B cell (primary cell): ENCODE results near the gene SLU7. TPM values are rescaled to one million over a fixed set of nuclear protein-coding genes. Genes with fewer than 3 reads are reported as not detected.

Experiments used
- ATAC-seq: fragments of 200-7000 bp; cut with Tn5 transposase; one replicate; pipeline ENCODE4 v1.10.0; 2021; ENCODE audit warnings: low read depth, mild to moderate bottlenecking, moderate number of reproducible peaks, moderate library complexity
- CTCF ChIA-PET: fragments of 350-600 bp; sonication (Branson Sonifier 250); formaldehyde crosslinking; loops from one replicate; lab custom pipeline; 2021; ENCODE audit warnings: antibody characterized with exemption, inconsistent platforms; lab: Charles Lee
- POLR2A ChIA-PET: fragments of 350-600 bp; sonication (Branson Sonifier 250); formaldehyde crosslinking; loops from one replicate; lab custom pipeline; 2021; ENCODE audit warnings: antibody characterized with exemption; lab: Charles Lee
- DNase-seq: peaks from one replicate; pipeline ENCODE4 v3.0.0; 2013
- H2AFZ ChIP-seq: 2 replicates; pipeline ENCODE4 v1.6.1; 2012; ENCODE audit warnings: mild to moderate bottlenecking, low read depth, low read length; ENCODE audit not compliant: insufficient read depth, poor library complexity, severe bottlenecking
- H3K27ac ChIP-seq, 2 donors: 1 replicate in 1 of 2; 2 replicates in 1 of 2; pipeline ENCODE4 v1.5.1; 2012 to 2013; ENCODE audit warnings: low read length in 2 of 2, mild to moderate bottlenecking in 2 of 2, moderate library complexity in 1 of 2
- H3K27me3 ChIP-seq, 4 experiments: fragments of 200-600 bp in 1 of 4; sonication (generic) in 1 of 4; replicated peaks in 1 of 4; 1 replicate in 2 of 4; 2 replicates in 2 of 4; pipeline versions ENCODE4 v1.6.1 to v1.7.0; 2013 to 2016; ENCODE audit warnings: low read length in 3 of 4, mild to moderate bottlenecking in 2 of 4, mixed read lengths in 1 of 4, moderate library complexity in 1 of 4; ENCODE audit not compliant: insufficient read depth in 4 of 4, control insufficient read depth in 3 of 4; ENCODE audit errors: control extremely low read depth in 1 of 4
- H3K36me3 ChIP-seq, 2 experiments: replicated peaks in 1 of 2; 1 replicate in 1 of 2; 2 replicates in 1 of 2; pipeline versions ENCODE4 v1.6.1 to v1.7.1; 2013; ENCODE audit warnings: low read length in 1 of 2; ENCODE audit not compliant: insufficient read depth in 2 of 2, control insufficient read depth in 1 of 2; ENCODE audit errors: control extremely low read depth in 1 of 2, extremely low read depth in 1 of 2
- H3K4me1 ChIP-seq, 2 donors: fragments of 200-600 bp in 1 of 2; sonication (generic) in 1 of 2; 1 replicate in 1 of 2; 2 replicates in 1 of 2; pipeline versions ENCODE4 v1.5.1 to v1.6.1; 2013 to 2017; ENCODE audit warnings: low read length in 2 of 2; ENCODE audit not compliant: control insufficient read depth in 2 of 2, insufficient read depth in 2 of 2
- H3K4me2 ChIP-seq: replicated peaks from 2 replicates; pipeline ENCODE3; 2012; ENCODE audit warnings: mild to moderate bottlenecking, low read depth, low read length; ENCODE audit not compliant: poor library complexity, severe bottlenecking
- H3K4me3 ChIP-seq, 5 experiments: fragments of 200-600 bp in 1 of 5; sonication (generic) in 1 of 5; 1 replicate in 3 of 5; 2 replicates in 2 of 5; pipeline versions ENCODE4 v1.5.1 to v1.7.0; 2011 to 2016; ENCODE audit warnings: low read length in 4 of 5, mild to moderate bottlenecking in 4 of 5, low read depth in 2 of 5, control low read depth in 1 of 5, moderate library complexity in 1 of 5; ENCODE audit not compliant: insufficient read depth in 1 of 5; ENCODE audit errors: control extremely low read depth in 1 of 5, extremely low read depth in 1 of 5
- H3K79me2 ChIP-seq: fragments of 200-600 bp; sonication (generic); one replicate; pipeline ENCODE4 v1.6.0; 2016; ENCODE audit warnings: low read length; ENCODE audit not compliant: control insufficient read depth, insufficient read depth
- H3K9ac ChIP-seq: fragments of 200-600 bp; sonication (generic); 2 replicates; pipeline ENCODE4 v1.6.1; 2017; ENCODE audit warnings: mild to moderate bottlenecking, low read length, moderate library complexity
- H3K9me3 ChIP-seq, 3 donors: one replicate each; pipeline versions ENCODE4 v1.6.1 to v1.7.1; 2013; ENCODE audit warnings: low read length in 2 of 3; ENCODE audit not compliant: control insufficient read depth in 2 of 3, insufficient read depth in 1 of 3; ENCODE audit errors: control extremely low read depth in 1 of 3
- H4K20me1 ChIP-seq: 2 replicates; pipeline ENCODE4 v1.6.0; 2012; ENCODE audit warnings: mild to moderate bottlenecking, low read length; ENCODE audit not compliant: insufficient read depth, control insufficient read depth, poor library complexity, severe bottlenecking
- H3K27ac Mint-ChIP-seq: one replicate; pipeline ENCODE4 v1.8.0; 2021; ENCODE audit warnings: mixed read lengths
- H3K27me3 Mint-ChIP-seq: one replicate; pipeline ENCODE4 v1.8.0; 2021; ENCODE audit warnings: mixed read lengths
- H3K4me1 Mint-ChIP-seq: one replicate; pipeline ENCODE4 v1.8.0; 2021; ENCODE audit warnings: mixed read lengths
- H3K4me3 Mint-ChIP-seq: one replicate; pipeline ENCODE4 v1.8.0; 2021; ENCODE audit warnings: mixed read lengths
- H3K9me3 Mint-ChIP-seq: one replicate; pipeline ENCODE4 v1.8.0; 2022; ENCODE audit warnings: mixed read lengths; ENCODE audit not compliant: insufficient read depth
- EZH2 ChIP-seq: IDR thresholded peaks from 2 replicates; pipeline ENCODE4 v1.6.1; 2012; ENCODE audit warnings: borderline replicate concordance, low read depth, mild to moderate bottlenecking, moderate library complexity, low read length; ENCODE audit not compliant: insufficient read depth, poor library complexity, severe bottlenecking
- WGBS: methylation state at CpG from one replicate; pipeline ENCODE4 v1.1.5; 2013; ENCODE audit warnings: missing lambda C conversion rate; ENCODE audit not compliant: insufficient coverage; 5-methylcytosine and 5-hydroxymethylcytosine counted together
- intact Hi-C: fragments of 100-400 bp; cut with micrococcal nuclease; formaldehyde crosslinking; loops from one replicate; pipeline ENCODE4 v1.10.0; 2022
- polyA plus RNA-seq: library from polyadenylated mRNA; depleted of rRNA; stranded (reverse); fragments of >200 nt; gene quantifications from 2 replicates; pipeline ENCODE4 v1.2.3, GENCODE V29; 2012
- total RNA-seq, 2 donors: library from RNA; stranded (reverse); fragments of 120-200 nt in 1 of 2; gene quantifications; 1 replicate in 1 of 2; 2 replicates in 1 of 2; pipeline versions ENCODE4 v1.2.3 to v1.2.4, GENCODE V29; 2013 to 2022
- TF ChIP-seq, protein P1 (sequence below): fragments of 200-600 bp; IDR thresholded peaks from one replicate; pipeline ENCODE4 v1.8.0; 2022; ENCODE audit warnings: antibody characterized with exemption, mild to moderate bottlenecking

The SLU7 gene
- total and polyA plus RNA-seq, 2 donors (not counting 1 experiment from before 2014, with no cell fraction given), result 30.8 to 68.3 TPM

DNA sequence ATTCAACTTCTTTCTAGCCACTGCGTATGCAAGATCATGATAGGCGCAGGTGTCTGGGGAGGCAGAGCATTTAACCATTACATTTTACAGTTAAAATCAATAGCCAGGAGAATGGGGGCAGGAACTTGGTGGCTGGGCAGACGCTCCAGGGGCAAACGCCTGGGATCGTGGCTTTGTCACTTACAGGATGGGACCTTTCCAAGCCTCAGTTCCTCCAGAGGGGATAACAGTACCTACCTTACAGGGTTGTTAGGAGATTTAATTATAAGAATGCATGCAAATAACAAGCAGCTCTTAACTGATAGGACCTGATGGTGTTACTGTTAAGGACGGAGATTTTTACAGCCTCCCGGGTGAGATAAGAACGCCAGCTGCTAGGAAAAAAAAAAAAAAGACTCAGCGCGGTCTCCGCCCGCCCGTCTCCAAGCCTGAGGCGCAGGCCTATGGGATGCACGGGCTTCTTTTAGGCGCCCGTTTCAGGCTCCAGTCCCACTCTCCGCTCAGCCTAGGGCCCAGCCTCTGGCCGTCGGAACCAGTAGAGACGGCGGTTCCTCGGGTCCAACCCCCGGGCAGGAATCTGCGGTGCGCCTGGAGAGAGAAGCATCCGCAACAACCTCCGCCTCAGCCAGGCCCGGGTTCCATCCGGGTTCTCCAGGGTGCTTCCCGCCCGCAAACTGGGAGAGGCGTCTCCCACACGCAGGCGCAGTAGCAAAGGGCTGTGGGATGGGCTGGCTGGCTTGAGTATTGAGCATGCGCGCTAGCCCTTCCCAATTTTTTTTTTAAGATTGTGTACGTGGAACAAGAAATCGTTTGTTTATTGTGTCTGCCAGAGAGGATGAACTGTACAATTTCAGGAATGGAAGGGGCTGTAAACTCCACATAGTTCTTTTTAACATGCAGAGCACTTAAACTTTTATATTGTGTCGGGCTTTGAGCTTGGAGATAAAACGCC lies 19.2 kb downstream of the SLU7 start, which contains the start of gene FAM200C:
FAM200C (minus strand) TSS at position 653 of the 952 bp plus-strand sequence. CDS start 4,564 bp downstream, outside the sequence.
- ChIA-PET CTCF (interaction anchor here (0.6 to 1.1 kb wide), 2 partner anchors 39 to 378 kb away, joined by 3 read pairs; no protein-coding TSS in a partner anchor), POLR2A (interaction anchor here (0.5 kb wide), 1 partner anchor 239 kb away, joined by 3 read pairs; no protein-coding TSS in a partner anchor)
- Histone ChIP-seq H3K79me2 (no peaks in the 10 kb centered on the region), H3K27me3 (no peaks in the 10 kb centered on the region), H3K4me1 (peaks cover 4 to 11% of the 10 kb centered on the region in 2 donors), H3K4me2 (peak within 1 kb of the TSS; percentile 90), H3K36me3 (peaks cover 12 to 25% of the 10 kb centered on the region in 2 experiments), H3K27ac (peak within 1 kb of the TSS in 1 of 2 donors; percentile 74), H3K9ac (peak within 1 kb of the TSS; percentile 95), H3K9me3 (no peaks in the 10 kb centered on the region), H3K4me3 (peak within 1 kb of the TSS; percentile 59 to 92 (median 78)), H4K20me1 (no peaks in the 10 kb centered on the region), H2AFZ (peak within 1 kb of the TSS; percentile 83)
- no peaks in the 10 kb centered on the region for H3K9me3 Mint-ChIP-seq
- peak within 1 kb of the TSS; percentile 54 for H3K27ac Mint-ChIP-seq
- TF ChIP-seq, protein P1, sequence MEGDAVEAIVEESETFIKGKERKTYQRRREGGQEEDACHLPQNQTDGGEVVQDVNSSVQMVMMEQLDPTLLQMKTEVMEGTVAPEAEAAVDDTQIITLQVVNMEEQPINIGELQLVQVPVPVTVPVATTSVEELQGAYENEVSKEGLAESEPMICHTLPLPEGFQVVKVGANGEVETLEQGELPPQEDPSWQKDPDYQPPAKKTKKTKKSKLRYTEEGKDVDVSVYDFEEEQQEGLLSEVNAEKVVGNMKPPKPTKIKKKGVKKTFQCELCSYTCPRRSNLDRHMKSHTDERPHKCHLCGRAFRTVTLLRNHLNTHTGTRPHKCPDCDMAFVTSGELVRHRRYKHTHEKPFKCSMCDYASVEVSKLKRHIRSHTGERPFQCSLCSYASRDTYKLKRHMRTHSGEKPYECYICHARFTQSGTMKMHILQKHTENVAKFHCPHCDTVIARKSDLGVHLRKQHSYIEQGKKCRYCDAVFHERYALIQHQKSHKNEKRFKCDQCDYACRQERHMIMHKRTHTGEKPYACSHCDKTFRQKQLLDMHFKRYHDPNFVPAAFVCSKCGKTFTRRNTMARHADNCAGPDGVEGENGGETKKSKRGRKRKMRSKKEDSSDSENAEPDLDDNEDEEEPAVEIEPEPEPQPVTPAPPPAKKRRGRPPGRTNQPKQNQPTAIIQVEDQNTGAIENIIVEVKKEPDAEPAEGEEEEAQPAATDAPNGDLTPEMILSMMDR, result no peak
- no peak for TF ChIP-seq EZH2
- DNase-seq, result peak; percentile 73
- intact Hi-C loops, result no loop called here
- H3K4me3 Mint-ChIP-seq, result peak within 1 kb of the TSS; percentile 83
- WGBS, result under 1% methylated on average over 33 of the region's 41 CpGs
- H3K27me3 Mint-ChIP-seq, result no peaks in the 10 kb centered on the region
- H3K4me1 Mint-ChIP-seq, result peaks cover 14% of the 10 kb centered on the region
- peak; percentile 76 for ATAC-seq
